Measurements from ENCODE around the gene KIRREL3.

DNA sequence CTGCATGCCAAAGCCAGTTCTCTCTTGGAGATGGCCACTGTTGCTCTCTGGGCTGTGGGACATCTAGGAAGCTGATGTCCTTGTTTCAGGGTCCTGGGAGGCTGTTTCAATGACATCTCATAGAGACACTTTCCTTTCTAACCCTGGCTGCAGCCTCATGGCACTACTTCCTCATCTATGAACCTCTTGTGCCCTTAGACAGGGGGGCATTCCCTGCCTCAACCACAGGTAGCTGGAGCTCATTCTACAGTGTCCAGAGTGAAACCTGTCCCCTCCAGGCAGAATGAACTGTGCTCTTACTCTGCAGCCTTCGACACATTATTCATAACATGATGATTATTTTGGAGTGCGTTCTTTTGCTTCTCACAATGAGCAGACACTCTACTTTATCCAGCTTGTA, 335.9 kb downstream of the KIRREL3 start:
- TF ChIP-seq, protein P1, sequence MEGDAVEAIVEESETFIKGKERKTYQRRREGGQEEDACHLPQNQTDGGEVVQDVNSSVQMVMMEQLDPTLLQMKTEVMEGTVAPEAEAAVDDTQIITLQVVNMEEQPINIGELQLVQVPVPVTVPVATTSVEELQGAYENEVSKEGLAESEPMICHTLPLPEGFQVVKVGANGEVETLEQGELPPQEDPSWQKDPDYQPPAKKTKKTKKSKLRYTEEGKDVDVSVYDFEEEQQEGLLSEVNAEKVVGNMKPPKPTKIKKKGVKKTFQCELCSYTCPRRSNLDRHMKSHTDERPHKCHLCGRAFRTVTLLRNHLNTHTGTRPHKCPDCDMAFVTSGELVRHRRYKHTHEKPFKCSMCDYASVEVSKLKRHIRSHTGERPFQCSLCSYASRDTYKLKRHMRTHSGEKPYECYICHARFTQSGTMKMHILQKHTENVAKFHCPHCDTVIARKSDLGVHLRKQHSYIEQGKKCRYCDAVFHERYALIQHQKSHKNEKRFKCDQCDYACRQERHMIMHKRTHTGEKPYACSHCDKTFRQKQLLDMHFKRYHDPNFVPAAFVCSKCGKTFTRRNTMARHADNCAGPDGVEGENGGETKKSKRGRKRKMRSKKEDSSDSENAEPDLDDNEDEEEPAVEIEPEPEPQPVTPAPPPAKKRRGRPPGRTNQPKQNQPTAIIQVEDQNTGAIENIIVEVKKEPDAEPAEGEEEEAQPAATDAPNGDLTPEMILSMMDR (conservative IDR thresholded peaks at IDR 0.05), result no peak
- TF ChIP-seq ZFX (IDR thresholded peaks at IDR 0.05), result no peak
